OCI-LY7 (cell line): Measurements from ENCODE around the gene LRRC8D.

Experiments used
- CTCF ChIP-seq: fragments of 200-600 bp; sonication (generic); conservative IDR thresholded peaks from 2 replicates; pipeline ENCODE4 v1.5.1; 2014; ENCODE audit warnings: mild to moderate bottlenecking, antibody characterized with exemption, low read length, moderate library complexity, mixed read lengths
- EZH2phosphoT487 ChIP-seq: fragments of 200-600 bp; sonication (generic); IDR thresholded peaks from 2 replicates; pipeline ENCODE4 v1.6.1; 2018; ENCODE audit warnings: low read depth, borderline replicate concordance, mild to moderate bottlenecking, mixed run types, antibody characterized with exemption, low read length, moderate library complexity, mixed read lengths

GRCh38 chr1:89831462-89832120 lies 10.8 kb downstream of the LRRC8D start:
- TF ChIP-seq CTCF (no peak), EZH2phosphoT487 (no peak)
